SK-N-SH treated with all-trans-retinoic acid at 6 μM for 48 hours (cell line): Measurements from ENCODE around the gene NCKAP5.

Experiments used
- ATAC-seq: fragments of 200-7000 bp; cut with Tn5 transposase; 3 replicates; pipeline ENCODE4 v1.9.1; 2020; ENCODE audit warnings: mild to moderate bottlenecking, moderate library complexity
- ARNTL ChIP-seq: fragments of 450-650 bp; formaldehyde crosslinking; IDR thresholded peaks from 2 replicates; pipeline ENCODE4 v1.5.0; 2020; ENCODE audit warnings: low read depth, mild to moderate bottlenecking, moderate library complexity, borderline replicate concordance
- BACH2 ChIP-seq: fragments of 250-450 bp; sonication (Bioruptor Pico); IDR thresholded peaks from 2 replicates; pipeline ENCODE4 v1.9.0; 2021; ENCODE audit warnings: mild to moderate bottlenecking, borderline replicate concordance
- CREB5 ChIP-seq: fragments of 250-450 bp; sonication (Bioruptor Pico); IDR thresholded peaks from 2 replicates; pipeline ENCODE4 v1.5.1; 2020; ENCODE audit warnings: low read depth, mild to moderate bottlenecking, moderate library complexity
- CSDC2 ChIP-seq: fragments of 250-450 bp; sonication (Bioruptor Pico); IDR thresholded peaks from 2 replicates; pipeline ENCODE4 v1.5.0; 2020; ENCODE audit warnings: mild to moderate bottlenecking, moderate library complexity
- CSRNP3 ChIP-seq: fragments of 250-450 bp; sonication (Bioruptor Pico); IDR thresholded peaks from 2 replicates; pipeline ENCODE4 v1.5.1; 2021; ENCODE audit warnings: mild to moderate bottlenecking, moderate library complexity
- ESRRG ChIP-seq: fragments of 250-450 bp; sonication (Bioruptor Pico); IDR thresholded peaks from 2 replicates; pipeline ENCODE4 v1.6.1; 2021; ENCODE audit warnings: mild to moderate bottlenecking
- GLIS3 ChIP-seq: fragments of 250-450 bp; sonication (Bioruptor Pico); IDR thresholded peaks from 2 replicates; pipeline ENCODE4 v1.5.0; 2020; ENCODE audit warnings: mild to moderate bottlenecking, moderate library complexity
- ISL1 ChIP-seq: fragments of 250-450 bp; sonication (Bioruptor Pico); IDR thresholded peaks from 2 replicates; pipeline ENCODE4 v2.1.2; 2022; ENCODE audit warnings: mild to moderate bottlenecking, moderate library complexity
- OSR1 ChIP-seq: fragments of 250-450 bp; sonication (Bioruptor Pico); IDR thresholded peaks from 2 replicates; pipeline ENCODE4 v1.8.0; 2022; ENCODE audit warnings: moderate library complexity, mild to moderate bottlenecking, inconsistent platforms
- PATZ1 ChIP-seq: fragments of 250-450 bp; sonication (Bioruptor Pico); IDR thresholded peaks from 2 replicates; pipeline ENCODE4 v1.8.0; 2020; ENCODE audit warnings: mild to moderate bottlenecking, moderate library complexity, borderline replicate concordance
- PPARA ChIP-seq: fragments of 250-450 bp; sonication (Bioruptor Pico); IDR thresholded peaks from 2 replicates; pipeline ENCODE4 v1.5.0; 2020; ENCODE audit warnings: mild to moderate bottlenecking, borderline replicate concordance
- RARB ChIP-seq: fragments of 250-450 bp; sonication (Bioruptor Pico); IDR thresholded peaks from 2 replicates; pipeline ENCODE4 v1.8.0; 2021; ENCODE audit warnings: mild to moderate bottlenecking, moderate library complexity
- SNAI2 ChIP-seq: fragments of 250-450 bp; sonication (Bioruptor Pico); IDR thresholded peaks from 2 replicates; pipeline ENCODE4 v1.5.0; 2020; ENCODE audit warnings: mild to moderate bottlenecking, moderate library complexity
- TCF4 ChIP-seq: fragments of 250-450 bp; sonication (Bioruptor Pico); IDR thresholded peaks from 2 replicates; pipeline ENCODE4 v1.8.0; 2021; ENCODE audit warnings: mild to moderate bottlenecking, moderate library complexity, borderline replicate concordance
- TOX ChIP-seq: fragments of 250-450 bp; sonication (Bioruptor Pico); IDR thresholded peaks from 2 replicates; pipeline ENCODE4 v1.8.0; 2021; ENCODE audit warnings: mild to moderate bottlenecking, moderate library complexity, borderline replicate concordance
- TSHZ2 ChIP-seq: fragments of 250-450 bp; sonication (Bioruptor Pico); IDR thresholded peaks from 2 replicates; pipeline ENCODE4 v1.5.0; 2020; ENCODE audit warnings: mild to moderate bottlenecking, moderate library complexity
- ZC3H10 ChIP-seq: fragments of 250-450 bp; sonication (Bioruptor Pico); IDR thresholded peaks from 2 replicates; pipeline ENCODE4 v1.5.1; 2021; ENCODE audit warnings: mild to moderate bottlenecking, moderate library complexity
- ZFP30 ChIP-seq: fragments of 450-650 bp; formaldehyde crosslinking; IDR thresholded peaks from 2 replicates; pipeline ENCODE4 v1.5.0; 2022; ENCODE audit warnings: mild to moderate bottlenecking, moderate library complexity
- ZNF565 ChIP-seq: fragments of 450-650 bp; formaldehyde crosslinking; conservative IDR thresholded peaks from 2 replicates; pipeline ENCODE4 v1.5.0; 2020; ENCODE audit warnings: low read depth, mild to moderate bottlenecking, moderate library complexity
- ZNF8 ChIP-seq: fragments of 450-650 bp; formaldehyde crosslinking; IDR thresholded peaks from 2 replicates; pipeline ENCODE4 v1.5.0; 2020; ENCODE audit warnings: mild to moderate bottlenecking, moderate library complexity

NCKAP5 gene

GRCh38 chr2:133123904-133124303 is 444.4 kb downstream of the NCKAP5 start:
- no peak for ATAC-seq
- TF ChIP-seq ZC3H10 (no peak), ZFP30 (CRISPR knock-in tag) (no peak), TSHZ2 (no peak), TCF4 (no peak), BACH2 (CRISPR knock-in tag) (no peak), PATZ1 (CRISPR knock-in tag) (no peak), CSRNP3 (CRISPR knock-in tag) (no peak), SNAI2 (CRISPR knock-in tag) (no peak), TOX (no peak), OSR1 (no peak), ZNF8 (no peak)

- TF ChIP-seq CSDC2 (CRISPR knock-in tag) (no peak), ISL1 (CRISPR knock-in tag) (no peak), ZFP30 (CRISPR knock-in tag) (no peak)
- ATAC-seq = no peak
Observed at GRCh38 chr2:133123393-133123792, 444.9 kb downstream of the NCKAP5 start.

GRCh38 chr2:133122529-133122928 is 445.7 kb downstream of the NCKAP5 start:
- no peak for TF ChIP-seq ESRRG (CRISPR knock-in tag)
- no peak for TF ChIP-seq TSHZ2
- no peak for TF ChIP-seq PPARA (CRISPR knock-in tag)
- no peak for TF ChIP-seq ZNF565 (CRISPR knock-in tag)
- TF ChIP-seq BACH2 (CRISPR knock-in tag) = no peak
- no peak for TF ChIP-seq CREB5 (CRISPR knock-in tag)
- no peak for TF ChIP-seq RARB (CRISPR knock-in tag)
- TF ChIP-seq GLIS3 = no peak
- no peak for TF ChIP-seq TCF4
- TF ChIP-seq ISL1 (CRISPR knock-in tag) = no peak
- TF ChIP-seq ZNF8 = no peak
- no peak for TF ChIP-seq TOX
- TF ChIP-seq ARNTL (CRISPR knock-in tag) = no peak
- TF ChIP-seq SNAI2 (CRISPR knock-in tag) = no peak
- TF ChIP-seq, all 23 proteins: peak for 0
- ATAC-seq = no peak
